ENCODE results near the gene DUSP22.

Gene DUSP22

GRCh38 chr6:378090-378957 lies 86.0 kb downstream of the DUSP22 start:
- Histone ChIP-seq H3K27ac (ENCODE audit: low read depth, low read length) (no peak overlapping the region), H3K27me3 (ENCODE audit: insufficient read depth, low read length) (peaks cover 46% of the 10 kb centered on the region), H2AFZ (ENCODE audit: low read length, unreplicated experiment) (no peak overlapping the region), H3K4me1 (ENCODE audit: control insufficient read depth, insufficient read depth, low read length, unreplicated experiment) (peaks cover 4% of the 10 kb centered on the region), H3K79me2 (ENCODE audit: control insufficient read depth, insufficient read depth, low read length, unreplicated experiment) (no peaks in the 10 kb centered on the region), H3K36me3 (ENCODE audit: insufficient read depth, low read length) (no peaks in the 10 kb centered on the region), H3K4me3 (ENCODE audit: low read depth, low read length) (no peak overlapping the region)

DNA sequence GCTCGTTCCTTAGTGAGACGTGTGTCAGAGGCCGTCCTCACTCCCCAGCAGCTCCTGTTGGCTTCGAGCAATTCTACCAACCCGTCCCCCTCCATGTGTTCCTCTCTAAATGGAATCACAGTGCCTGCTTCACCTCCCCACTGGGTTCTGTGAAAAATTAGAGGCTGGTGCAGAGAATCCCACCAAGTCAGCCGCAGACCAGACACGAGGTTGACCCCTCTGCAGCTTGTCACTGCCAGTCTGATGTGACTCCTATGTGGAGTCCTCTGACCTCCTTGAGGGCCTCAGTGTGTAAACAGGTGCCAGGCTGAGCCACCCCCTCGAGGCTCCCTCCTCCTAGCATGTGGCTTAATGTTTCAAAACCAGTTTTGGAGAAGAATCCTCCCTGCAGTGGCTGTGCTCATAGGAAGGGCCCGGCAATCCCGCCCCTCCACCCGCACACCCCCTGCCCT lies 86.7 kb downstream of the DUSP22 start:
- Histone ChIP-seq H3K27me3 (ENCODE audit: insufficient read depth, low read length) (peaks cover 40% of the 10 kb centered on the region), H3K79me2 (ENCODE audit: control insufficient read depth, insufficient read depth, low read length, unreplicated experiment) (no peaks in the 10 kb centered on the region), H2AFZ (ENCODE audit: low read length, unreplicated experiment) (no peak overlapping the region), H3K36me3 (ENCODE audit: insufficient read depth, low read length) (no peaks in the 10 kb centered on the region), H3K27ac (ENCODE audit: low read depth, low read length) (no peak overlapping the region), H3K4me3 (ENCODE audit: low read depth, low read length) (no peak overlapping the region), H3K4me1 (ENCODE audit: control insufficient read depth, insufficient read depth, low read length, unreplicated experiment) (peaks cover 9% of the 10 kb centered on the region)

- Histone ChIP-seq H3K27ac (ENCODE audit: low read depth, low read length) (no peak overlapping the region), H3K79me2 (ENCODE audit: control insufficient read depth, insufficient read depth, low read length, unreplicated experiment) (no peaks in the 10 kb centered on the region), H3K4me3 (ENCODE audit: low read depth, low read length) (no peak overlapping the region), H3K36me3 (ENCODE audit: insufficient read depth, low read length) (no peaks in the 10 kb centered on the region), H2AFZ (ENCODE audit: low read length, unreplicated experiment) (no peak overlapping the region), H3K27me3 (ENCODE audit: insufficient read depth, low read length) (peaks cover 39% of the 10 kb centered on the region), H3K4me1 (ENCODE audit: control insufficient read depth, insufficient read depth, low read length, unreplicated experiment) (peaks cover 9% of the 10 kb centered on the region)
These were observed 87.3 kb downstream of the DUSP22 start for GRCh38 chr6:379410-380181.

DNA sequence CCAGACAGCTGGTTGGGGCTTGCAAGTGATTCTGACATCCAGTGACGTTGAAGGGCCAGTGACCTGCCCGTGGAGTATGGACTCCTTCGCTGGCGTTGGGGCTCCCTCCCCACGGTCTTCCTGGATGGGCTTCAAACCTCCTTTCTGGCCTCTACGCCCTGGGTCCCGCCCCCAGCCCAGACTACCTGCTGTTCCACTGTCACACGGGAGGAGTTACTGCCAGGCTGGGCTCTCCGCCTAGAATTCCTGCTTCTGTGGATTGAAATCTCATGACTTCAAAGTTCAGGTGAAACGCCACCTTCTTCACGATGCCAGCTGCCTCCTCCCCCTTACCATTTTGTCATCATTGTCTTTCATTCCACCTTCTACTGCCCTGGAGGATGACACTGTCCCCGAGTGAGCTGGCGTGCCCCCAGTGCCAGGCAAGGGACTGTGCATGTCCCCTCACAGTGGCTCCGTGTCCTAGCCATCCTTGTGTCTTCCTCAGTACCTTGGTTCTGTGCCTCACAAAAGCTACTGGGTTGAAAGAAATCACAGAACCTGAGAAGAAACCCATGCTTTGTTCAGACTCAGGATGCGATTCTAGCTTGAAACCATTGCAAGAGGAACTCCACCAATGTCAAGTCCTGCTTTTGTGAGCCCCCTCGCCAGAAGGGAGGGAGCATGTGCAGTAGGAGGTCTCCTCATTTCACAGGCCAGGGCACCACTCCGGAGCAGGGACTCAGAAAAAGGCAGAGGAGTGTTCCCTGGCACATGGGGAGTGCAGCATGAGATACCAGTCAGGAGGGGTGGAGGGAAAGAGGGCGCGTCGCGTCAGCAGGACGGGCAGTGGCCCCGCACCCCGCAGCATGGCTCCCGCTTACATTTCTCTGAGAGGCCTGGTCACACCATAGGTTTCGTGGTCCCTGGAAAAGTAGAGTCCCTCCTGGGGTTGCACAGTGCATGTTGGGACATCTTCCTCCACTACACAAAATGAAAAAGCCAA lies 88.2 kb downstream of the DUSP22 start:
- Histone ChIP-seq H3K27ac (ENCODE audit: low read depth, low read length) (no peak overlapping the region), H3K4me3 (ENCODE audit: low read depth, low read length) (no peak overlapping the region), H2AFZ (ENCODE audit: low read length, unreplicated experiment) (no peak overlapping the region), H3K79me2 (ENCODE audit: control insufficient read depth, insufficient read depth, low read length, unreplicated experiment) (no peaks in the 10 kb centered on the region), H3K27me3 (ENCODE audit: insufficient read depth, low read length) (peaks cover 39% of the 10 kb centered on the region), H3K36me3 (ENCODE audit: insufficient read depth, low read length) (no peaks in the 10 kb centered on the region), H3K4me1 (ENCODE audit: control insufficient read depth, insufficient read depth, low read length, unreplicated experiment) (peaks cover 9% of the 10 kb centered on the region)

- peaks cover 9% of the 10 kb centered on the region for H3K4me1 ChIP-seq (ENCODE audit: control insufficient read depth, insufficient read depth, low read length, unreplicated experiment)
- H3K79me2 ChIP-seq (ENCODE audit: control insufficient read depth, insufficient read depth, low read length, unreplicated experiment) = no peaks in the 10 kb centered on the region
- H3K4me3 ChIP-seq (ENCODE audit: low read depth, low read length) = no peak overlapping the region
- no peak overlapping the region for H3K27ac ChIP-seq (ENCODE audit: low read depth, low read length)
- peaks cover 34% of the 10 kb centered on the region for H3K27me3 ChIP-seq (ENCODE audit: insufficient read depth, low read length)
- no peaks in the 10 kb centered on the region for H3K36me3 ChIP-seq (ENCODE audit: insufficient read depth, low read length)
- H2AFZ ChIP-seq (ENCODE audit: low read length, unreplicated experiment) = no peak overlapping the region
These were observed 89.6 kb downstream of the DUSP22 start for GRCh38 chr6:381742-382461.

- no peaks in the 10 kb centered on the region for H3K79me2 ChIP-seq (ENCODE audit: control insufficient read depth, insufficient read depth, low read length, unreplicated experiment)
- H3K4me1 ChIP-seq (ENCODE audit: control insufficient read depth, insufficient read depth, low read length, unreplicated experiment) = peaks cover 9% of the 10 kb centered on the region
- H2AFZ ChIP-seq (ENCODE audit: low read length, unreplicated experiment) = no peak overlapping the region
- H3K4me3 ChIP-seq (ENCODE audit: low read depth, low read length) = no peak overlapping the region
- H3K27ac ChIP-seq (ENCODE audit: low read depth, low read length) = no peak overlapping the region
- H3K36me3 ChIP-seq (ENCODE audit: insufficient read depth, low read length) = no peaks in the 10 kb centered on the region
- H3K27me3 ChIP-seq (ENCODE audit: insufficient read depth, low read length) = peaks cover 32% of the 10 kb centered on the region
These were observed 90.9 kb downstream of the DUSP22 start for GRCh38 chr6:382883-383810.

DNA sequence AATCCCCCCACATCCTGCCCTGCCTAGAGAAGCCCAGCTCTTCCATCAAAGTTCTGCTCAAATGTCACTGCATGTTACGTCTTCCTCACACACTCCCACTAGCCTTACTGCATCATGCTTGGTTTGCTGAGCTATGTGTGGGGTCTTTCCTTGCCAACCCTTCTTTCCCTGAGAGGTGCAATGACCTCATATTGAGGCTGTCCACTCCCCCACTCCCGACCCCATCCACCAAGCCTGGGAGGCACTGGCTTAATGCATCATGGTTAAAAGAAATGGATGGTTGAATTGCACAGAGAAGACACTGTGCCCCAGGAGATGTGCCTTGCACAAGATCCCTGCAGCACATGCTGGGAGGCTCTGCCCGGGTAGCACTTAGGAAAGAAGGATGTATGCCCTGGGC lies 91.6 kb downstream of the DUSP22 start:
- Histone ChIP-seq H3K4me1 (ENCODE audit: control insufficient read depth, insufficient read depth, low read length, unreplicated experiment) (peaks cover 9% of the 10 kb centered on the region), H3K4me3 (ENCODE audit: low read depth, low read length) (no peak overlapping the region), H3K27ac (ENCODE audit: low read depth, low read length) (no peak overlapping the region)

GRCh38 chr6:384898-385297 lies 92.6 kb downstream of the DUSP22 start:
- Histone ChIP-seq H3K4me1 (ENCODE audit: control insufficient read depth, insufficient read depth, low read length, unreplicated experiment) (peaks cover 9% of the 10 kb centered on the region), H3K79me2 (ENCODE audit: control insufficient read depth, insufficient read depth, low read length, unreplicated experiment) (no peaks in the 10 kb centered on the region), H3K27ac (ENCODE audit: low read depth, low read length) (no peak overlapping the region), H3K36me3 (ENCODE audit: insufficient read depth, low read length) (no peaks in the 10 kb centered on the region), H3K4me3 (ENCODE audit: low read depth, low read length) (no peak overlapping the region), H3K27me3 (ENCODE audit: insufficient read depth, low read length) (peaks cover 47% of the 10 kb centered on the region), H2AFZ (ENCODE audit: low read length, unreplicated experiment) (no peak overlapping the region)

More for the DNA sequence above, 91.6 kb downstream of the DUSP22 start:
- Histone ChIP-seq H3K27me3 (ENCODE audit: insufficient read depth, low read length) (peaks cover 37% of the 10 kb centered on the region), H3K79me2 (ENCODE audit: control insufficient read depth, insufficient read depth, low read length, unreplicated experiment) (no peaks in the 10 kb centered on the region), H3K36me3 (ENCODE audit: insufficient read depth, low read length) (no peaks in the 10 kb centered on the region), H2AFZ (ENCODE audit: low read length, unreplicated experiment) (no peak overlapping the region)

DNA sequence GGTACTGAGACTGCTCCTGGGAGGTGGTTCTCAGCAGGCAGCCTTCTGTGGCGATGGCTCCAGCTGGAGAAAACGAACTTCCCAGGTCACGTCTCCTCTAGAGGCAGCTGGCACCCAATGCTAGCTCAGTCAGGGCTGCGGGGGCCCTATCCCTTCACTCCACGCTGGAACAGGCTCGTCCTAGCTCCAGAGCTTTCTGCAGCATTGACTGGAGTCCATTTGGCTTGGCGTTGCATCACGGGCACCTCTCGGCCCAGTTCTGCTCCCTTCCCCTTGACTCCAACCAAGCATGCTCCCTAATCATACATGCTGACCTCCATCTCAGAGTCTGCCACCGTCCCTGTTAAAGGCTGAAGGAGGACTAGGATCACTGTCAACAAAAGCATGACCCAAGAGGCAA lies 93.3 kb downstream of the DUSP22 start:
- no peaks in the 10 kb centered on the region for H3K79me2 ChIP-seq (ENCODE audit: control insufficient read depth, insufficient read depth, low read length, unreplicated experiment)
- no peak overlapping the region for H3K27ac ChIP-seq (ENCODE audit: low read depth, low read length)
- H3K36me3 ChIP-seq (ENCODE audit: insufficient read depth, low read length) = no peaks in the 10 kb centered on the region
- no peak overlapping the region for H2AFZ ChIP-seq (ENCODE audit: low read length, unreplicated experiment)
- H3K27me3 ChIP-seq (ENCODE audit: insufficient read depth, low read length) = peaks cover 50% of the 10 kb centered on the region
- peaks cover 9% of the 10 kb centered on the region for H3K4me1 ChIP-seq (ENCODE audit: control insufficient read depth, insufficient read depth, low read length, unreplicated experiment)
- H3K4me3 ChIP-seq (ENCODE audit: low read depth, low read length) = no peak overlapping the region

Data from ACC112 (cell line).